Right ventricle myocardium inferior (tissue), 1 donor: ENCODE results near the gene RHBG. TPM values are rescaled to one million over a fixed set of nuclear protein-coding genes. Genes with fewer than 3 reads are reported as not detected.
"Not testable (repeated sequence)": the region's sequence is repeated elsewhere in the genome, so short reads cannot be mapped to it uniquely, and the experiment has no call there.

ENCODE experiments used
- ATAC-seq: fragments of 200-7000 bp; cut with Tn5 transposase; one replicate; pipeline ENCODE4 v1.9.1; 2020; ENCODE audit warnings: mild to moderate bottlenecking, moderate library complexity
- DNase-seq: peaks from one replicate; pipeline ENCODE4 v3.0.0; 2021; ENCODE audit errors: missing footprints
- intact Hi-C: fragments of 100-400 bp; cut with DNase I; formaldehyde crosslinking; loops from one replicate; pipeline ENCODE4 v1.11.0; 2022
- long read RNA-seq: library from polyadenylated mRNA; unstranded; transcript quantifications from one replicate; pipeline ENCODE4 v2.0.0, GENCODE V29; 2021
- total RNA-seq: library from RNA; stranded (reverse); fragmentation: NEBNext Ultra II Directional; extraction: Animal tissue kit (Norgen Biotek cat#: 25700); gene quantifications from one replicate; pipeline ENCODE4 v1.2.1, GENCODE V29; 2021
- donor health status: DM: no; HTN: yes; CAD: no; lungs with severe emphysema.

The RHBG gene
- not detected for total RNA-seq
- long read RNA-seq = 0 reads

GRCh38 chr1:156368889-156369684 is at the start of gene RHBG:
TSS of gene RHBG (plus strand) at chr1:156369211. CDS start at chr1:156369250, 39 bp downstream.
- DNase-seq = no peak
- ATAC-seq = peak; percentile 43
- intact Hi-C loops = no loop called here

GRCh38 chr1:156319664-156320063 is 49.3 kb upstream of the RHBG start:
- intact Hi-C loops = loop anchor here (10.0 kb wide), 1 partner anchor 185 kb away; no protein-coding TSS in a partner anchor
- DNase-seq = no peak
- no peak for ATAC-seq

GRCh38 chr1:156320560-156320959 is 48.5 kb upstream of the RHBG start:
- no peak for DNase-seq
- intact Hi-C loops = loop anchor here (10.0 kb wide), 1 partner anchor 186 kb away; no protein-coding TSS in a partner anchor
- ATAC-seq = no peak

GRCh38 chr1:156323179-156323578 is 45.8 kb upstream of the RHBG start:
- not testable (repeated sequence) for DNase-seq, ATAC-seq
- intact Hi-C loops = loop anchor here (10.0 kb wide), 1 partner anchor 188 kb away; no protein-coding TSS in a partner anchor

GRCh38 chr1:156336242-156336641 is 32.8 kb upstream of the RHBG start:
- intact Hi-C loops = loop anchor here (5.0 kb wide), 1 partner anchor 54 kb away; the partner anchor contains the start of genes SMG5 and TMEM79
- ATAC-seq (no peak), DNase-seq (no peak)

- DNase-seq (no peak), ATAC-seq (no peak)
- intact Hi-C loops = loop anchor here (5.0 kb wide), 1 partner anchor 55 kb away; the partner anchor contains the start of genes SMG5 and TMEM79
Observed at GRCh38 chr1:156337052-156337887, 31.7 kb upstream of the RHBG start.

GRCh38 chr1:156337888-156338179 is 31.2 kb upstream of the RHBG start:
- intact Hi-C loops = loop anchor here (5.0 kb wide), 1 partner anchor 56 kb away; the partner anchor contains the start of genes SMG5 and TMEM79
- no peak for DNase-seq
- no peak for ATAC-seq

- intact Hi-C loops = loop anchor here (5.0 kb wide), 1 partner anchor 56 kb away; the partner anchor contains the start of genes SMG5 and TMEM79
- DNase-seq (peak; percentile 99), ATAC-seq (peak; percentile 98)
Observed at GRCh38 chr1:156338180-156338976, 30.6 kb upstream of the RHBG start, which contains the start of the genes CCT3 and TSACC. TSS of gene CCT3 (minus strand) at chr1:156338292. CDS start at chr1:156338184, 108 bp downstream. TSS of gene TSACC (plus strand) at chr1:156338526. CDS start at chr1:156339758, 1,232 bp downstream.

GRCh38 chr1:156342166-156342955 is 26.6 kb upstream of the RHBG start:
- intact Hi-C loops = no loop called here
- no peak for ATAC-seq
- no peak for DNase-seq

- intact Hi-C loops = no loop called here
- DNase-seq (no peak), ATAC-seq (no peak)
Observed at GRCh38 chr1:156344409-156344808, 24.6 kb upstream of the RHBG start.

- DNase-seq, ATAC-seq, intact Hi-C loops: not testable (repeated sequence)
Observed at GRCh38 chr1:156346035-156346434, 23.0 kb upstream of the RHBG start.

GRCh38 chr1:156346636-156347035 is 22.4 kb upstream of the RHBG start:
- DNase-seq (no peak), ATAC-seq (no peak)
- intact Hi-C loops = no loop called here

GRCh38 chr1:156347331-156347730 is 21.7 kb upstream of the RHBG start:
- intact Hi-C loops = no loop called here
- ATAC-seq (no peak), DNase-seq (no peak)

GRCh38 chr1:156352481-156352880 is 16.5 kb upstream of the RHBG start:
- intact Hi-C loops = not testable (repeated sequence)

GRCh38 chr1:156356262-156356874 is 12.6 kb upstream of the RHBG start:
- no peak for DNase-seq
- ATAC-seq = no peak
- intact Hi-C loops = no loop called here

More at GRCh38 chr1:156352481-156352880, 16.5 kb upstream of the RHBG start:
- DNase-seq, ATAC-seq: not testable (repeated sequence)

- ATAC-seq = peak; percentile 50
- intact Hi-C loops = no loop called here
- DNase-seq = no peak
Observed at GRCh38 chr1:156356875-156357534, 12.0 kb upstream of the RHBG start.

- intact Hi-C loops = no loop called here
- DNase-seq (no peak), ATAC-seq (no peak)
Observed at GRCh38 chr1:156357977-156358376, 11.0 kb upstream of the RHBG start.
